ENCODE results near the gene OPCML.

The OPCML gene

GRCh38 chr11:133541720-133542095 is 9.4 kb upstream of the OPCML start:
- no peak overlapping the region for H3K27ac ChIP-seq
- H3K4me3 ChIP-seq, result no peak overlapping the region

- Histone ChIP-seq H3K4me3 (no peak overlapping the region), H3K27ac (no peak overlapping the region)
Measured at GRCh38 chr11:133541021-133541719, 8.9 kb upstream of the OPCML start.

DNA sequence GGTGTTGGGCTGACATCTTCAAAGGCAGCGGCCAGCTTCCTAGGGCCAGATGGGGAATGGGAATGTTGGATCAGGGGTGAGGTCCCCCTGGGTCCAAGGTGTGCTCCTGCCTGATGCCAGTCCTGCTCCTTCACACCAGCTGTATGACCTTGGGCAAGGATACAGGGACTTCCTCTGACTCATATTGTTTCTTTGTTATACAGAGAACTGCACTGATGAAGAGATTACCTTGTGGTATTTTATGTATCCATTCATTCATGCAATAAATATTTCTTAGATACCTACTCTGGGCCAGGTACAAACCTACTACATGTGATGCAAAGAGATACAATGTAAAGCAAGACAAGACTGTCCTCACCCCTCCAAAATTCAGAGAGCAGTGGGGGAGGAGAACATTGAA is 3.9 kb upstream of the OPCML start:
- H3K4me3 ChIP-seq, result no peak overlapping the region
- H3K27ac ChIP-seq, result no peak overlapping the region

DNA sequence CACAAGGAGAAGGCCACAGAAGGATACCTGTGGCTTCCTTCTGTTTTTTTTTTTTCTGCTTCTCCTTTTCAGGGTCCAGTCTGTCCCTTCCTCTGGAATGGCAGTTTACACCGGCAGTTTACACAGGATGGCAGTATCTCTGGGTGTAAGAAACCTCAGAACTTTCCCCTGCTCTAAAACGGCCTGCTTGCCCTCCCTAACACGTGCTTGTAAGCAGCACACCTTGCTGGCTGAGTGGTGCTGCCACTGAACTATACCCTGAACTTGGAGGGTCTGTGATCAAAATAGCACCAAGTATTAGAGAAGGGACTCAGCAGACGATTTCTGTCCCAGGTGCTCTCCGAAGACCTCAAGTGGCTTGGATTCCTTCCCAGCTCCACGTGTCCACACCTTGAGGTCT is 904 bp upstream of the OPCML start:
- Histone ChIP-seq H3K27ac (no peak overlapping the region), H3K4me3 (no peak overlapping the region)

DNA sequence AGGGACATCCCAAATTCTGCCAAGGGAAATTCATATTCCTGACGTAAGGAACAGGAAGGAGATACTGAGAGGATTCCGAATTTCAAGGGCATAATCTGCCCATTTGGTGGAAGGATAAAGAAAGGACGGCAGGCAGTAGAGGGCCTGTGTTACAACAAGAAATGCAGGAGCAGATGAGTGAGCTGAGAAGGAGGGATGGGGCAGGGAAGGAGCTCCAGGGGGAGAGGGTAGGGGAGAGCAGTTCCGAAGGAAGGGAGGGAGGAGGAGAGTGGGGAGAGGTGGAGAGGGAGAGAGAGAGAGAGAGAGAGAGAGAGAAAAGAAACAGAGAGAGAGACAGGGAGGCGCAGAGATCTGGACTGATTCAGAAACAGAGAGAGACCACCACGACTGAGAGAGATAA is 843 bp downstream of the OPCML start:
- no peak overlapping the region for H3K4me3 ChIP-seq

DNA sequence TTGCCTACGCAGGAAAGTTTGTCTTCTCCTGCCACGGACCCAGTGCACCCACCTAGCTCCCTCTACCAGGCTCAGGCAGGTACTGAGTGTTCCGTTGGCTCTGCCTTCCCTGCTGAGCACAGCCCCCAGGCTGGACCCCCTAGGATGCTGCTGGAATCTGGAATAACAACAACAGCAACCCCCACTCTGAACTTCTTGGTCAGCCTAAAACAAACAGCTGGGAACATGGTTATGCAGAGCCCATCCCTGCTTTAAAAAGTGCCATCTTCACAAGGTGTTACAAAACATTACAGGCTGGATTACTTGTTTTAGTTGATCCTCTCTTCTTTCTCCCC is 1.8 kb downstream of the OPCML start:
- H3K27ac ChIP-seq, result no peak overlapping the region
- H3K4me3 ChIP-seq, result no peak overlapping the region

More for the DNA sequence above, 843 bp downstream of the OPCML start:
- H3K27ac ChIP-seq, result no peak overlapping the region

DNA sequence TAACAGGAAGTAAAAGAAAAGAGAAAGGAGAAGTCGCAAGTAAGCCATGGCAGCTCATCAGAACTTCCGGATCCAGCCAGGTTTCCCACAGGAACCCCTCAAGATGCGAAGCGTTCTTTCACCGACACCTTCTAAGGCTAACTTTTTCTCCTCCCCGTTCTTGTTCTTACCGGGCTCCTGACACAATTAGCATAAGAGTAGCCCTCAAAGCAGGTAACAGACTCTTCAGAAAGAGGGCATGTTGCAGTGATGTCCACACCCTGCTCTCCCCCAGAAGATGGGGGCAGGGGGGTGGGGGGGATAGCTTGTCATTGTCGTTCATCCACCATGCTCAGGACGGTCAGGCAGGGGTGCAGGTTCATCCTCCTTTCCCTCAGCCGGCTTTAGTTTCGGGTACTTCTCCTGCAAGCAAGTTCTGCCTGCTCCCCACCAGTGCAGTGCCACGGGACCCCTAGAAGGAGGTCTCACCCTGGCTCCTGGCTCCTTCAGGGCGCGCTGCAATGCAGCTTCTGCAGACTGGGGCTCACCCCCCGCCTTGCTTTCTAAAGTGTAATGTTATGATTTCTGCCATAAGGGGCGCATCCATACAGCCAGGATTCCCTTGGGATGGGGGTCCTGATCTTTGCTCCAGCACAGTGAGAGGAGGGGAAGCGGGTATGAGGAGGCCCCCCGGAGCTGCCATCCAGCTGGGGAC is 2.3 kb downstream of the OPCML start:
- Histone ChIP-seq H3K4me3 (no peak overlapping the region), H3K27ac (no peak overlapping the region)

DNA sequence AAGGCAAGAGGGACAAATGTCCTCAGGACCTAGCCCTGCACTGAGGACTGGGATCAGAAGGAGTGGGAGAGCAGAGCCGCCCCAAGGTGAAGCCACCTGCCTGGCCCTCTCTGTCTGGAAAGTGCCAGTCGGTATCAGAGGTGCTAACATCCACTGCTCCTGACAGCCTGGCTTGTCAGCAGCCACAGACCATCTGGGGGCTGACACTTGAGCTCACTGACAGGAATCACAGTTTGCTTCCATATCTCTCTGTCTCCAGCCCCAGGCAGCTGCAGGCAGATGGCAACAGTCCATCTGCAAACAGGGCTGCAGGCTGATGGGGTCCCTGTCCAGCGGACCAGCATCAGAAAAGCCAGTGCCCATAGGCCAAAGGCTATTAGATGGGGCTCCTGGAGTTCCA is 5.5 kb downstream of the OPCML start:
- Histone ChIP-seq H3K27ac (no peak overlapping the region), H3K4me3 (no peak overlapping the region)

- no peak overlapping the region for H3K4me3 ChIP-seq
- no peak overlapping the region for H3K27ac ChIP-seq
Measured at GRCh38 chr11:133525976-133526375, 6.3 kb downstream of the OPCML start.

DNA sequence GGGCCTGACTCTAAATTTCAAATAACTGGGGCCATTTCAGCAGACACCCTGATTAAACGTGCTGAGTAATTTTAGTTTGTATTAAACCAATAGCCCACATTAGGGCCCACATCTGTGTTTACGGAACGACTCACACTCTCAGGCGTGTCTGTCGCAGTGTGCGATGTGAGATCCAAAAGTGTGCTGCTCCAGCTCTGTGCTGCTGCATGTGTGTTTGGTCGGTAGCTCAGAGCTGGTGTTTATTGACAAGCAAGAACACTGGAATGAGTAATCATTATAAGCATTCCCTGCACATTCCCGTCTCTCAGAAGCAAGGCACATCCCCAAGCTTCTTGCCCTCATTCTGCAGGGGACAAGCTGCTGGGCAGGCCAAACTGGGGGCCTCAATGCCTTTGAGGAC is 7.8 kb downstream of the OPCML start:
- H3K27ac ChIP-seq, result no peak overlapping the region
- H3K4me3 ChIP-seq, result no peak overlapping the region

DNA sequence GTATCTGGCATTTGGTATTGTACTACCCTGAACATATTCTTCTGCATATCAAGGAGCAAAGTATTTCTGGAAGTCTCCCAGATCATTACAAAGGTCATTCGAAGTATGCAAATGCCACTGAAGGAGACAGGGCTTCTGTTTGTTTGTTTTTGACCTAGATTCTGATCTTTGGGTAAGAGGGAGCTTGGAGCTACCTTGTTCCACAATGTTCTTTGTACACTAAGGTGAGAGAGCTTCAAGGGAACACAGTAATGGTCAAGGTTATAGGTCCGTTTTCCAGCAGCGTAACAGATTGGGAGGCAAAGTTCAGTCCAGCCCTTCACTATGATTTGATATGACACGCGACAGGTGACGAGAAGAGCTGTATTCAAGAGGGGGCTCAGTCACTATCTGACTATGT is 10.0 kb downstream of the OPCML start:
- Histone ChIP-seq H3K27ac (no peak overlapping the region), H3K4me3 (no peak overlapping the region)

GRCh38 chr11:133521502-133521901 is 10.8 kb downstream of the OPCML start:
- H3K27ac ChIP-seq, result no peak overlapping the region
- H3K4me3 ChIP-seq, result no peak overlapping the region

DNA sequence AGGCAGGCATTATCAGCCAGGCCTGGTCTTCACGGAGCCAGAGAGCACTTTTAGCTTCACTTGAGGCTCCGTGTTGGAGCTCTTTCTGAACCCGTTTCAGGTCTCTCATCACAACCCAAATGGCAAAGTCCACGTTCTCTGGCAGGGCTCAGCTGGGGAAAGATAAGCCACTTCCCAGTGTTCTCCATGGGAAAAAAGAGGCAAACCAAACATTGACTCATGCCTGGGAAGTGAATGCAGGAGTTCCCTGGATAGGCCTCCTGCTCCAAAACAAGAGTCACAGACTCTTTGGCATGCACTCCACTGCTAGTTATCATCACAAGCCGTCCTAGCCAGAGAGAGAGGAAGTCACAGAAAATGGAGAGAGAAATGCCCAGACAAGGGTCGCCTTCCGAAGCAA is 11.6 kb downstream of the OPCML start:
- Histone ChIP-seq H3K27ac (no peak overlapping the region), H3K4me3 (no peak overlapping the region)

DNA sequence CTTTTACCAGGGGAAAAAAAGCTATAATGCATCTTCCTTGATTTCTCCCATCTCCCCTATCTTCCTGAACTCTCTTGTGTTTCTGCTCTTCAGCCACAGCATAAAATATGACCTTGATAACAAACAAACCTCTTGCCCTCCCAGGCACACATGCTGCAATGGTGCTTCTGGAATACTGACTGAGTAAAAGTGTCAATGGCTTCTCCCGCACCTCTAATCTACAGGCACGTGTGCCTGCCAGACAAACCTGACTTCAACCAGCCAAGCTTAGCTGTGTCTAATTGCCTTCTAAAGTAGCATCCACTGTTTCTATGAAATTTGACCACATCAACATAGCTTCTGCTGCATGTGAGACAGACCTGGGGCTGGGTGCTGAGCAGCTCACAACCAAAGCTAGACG is 12.7 kb downstream of the OPCML start:
- Histone ChIP-seq H3K27ac (no peak overlapping the region), H3K4me3 (no peak overlapping the region)

DNA sequence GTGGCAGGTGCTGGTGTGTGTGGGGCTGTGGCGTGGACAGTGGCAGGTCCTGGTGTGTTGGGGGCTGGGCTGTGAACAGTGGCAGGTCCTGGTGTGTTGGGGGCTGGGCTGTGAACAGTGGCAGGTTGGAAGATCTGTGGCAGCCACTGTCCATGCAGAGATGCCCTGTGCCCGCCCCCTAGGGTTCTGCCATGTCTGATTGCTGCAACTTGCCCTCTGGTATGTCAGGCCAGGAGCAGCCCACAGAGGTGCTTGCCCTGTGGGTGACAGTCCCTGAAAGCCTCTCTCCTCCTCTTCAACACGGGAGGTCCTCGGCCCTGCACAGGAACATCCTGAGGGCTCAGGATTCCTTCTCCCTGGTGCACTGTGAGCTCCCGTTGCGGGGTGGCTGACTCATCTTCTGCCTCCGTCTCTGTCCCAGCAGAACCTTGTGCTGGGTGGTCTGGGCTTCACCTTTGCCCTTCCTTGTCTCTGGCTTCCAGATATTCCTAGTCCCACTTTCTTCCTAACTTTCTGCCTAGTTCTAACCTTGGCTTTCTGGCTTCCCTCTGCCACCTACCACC is 13.5 kb downstream of the OPCML start:
- no peak overlapping the region for H3K4me3 ChIP-seq
- no peak overlapping the region for H3K27ac ChIP-seq

DNA sequence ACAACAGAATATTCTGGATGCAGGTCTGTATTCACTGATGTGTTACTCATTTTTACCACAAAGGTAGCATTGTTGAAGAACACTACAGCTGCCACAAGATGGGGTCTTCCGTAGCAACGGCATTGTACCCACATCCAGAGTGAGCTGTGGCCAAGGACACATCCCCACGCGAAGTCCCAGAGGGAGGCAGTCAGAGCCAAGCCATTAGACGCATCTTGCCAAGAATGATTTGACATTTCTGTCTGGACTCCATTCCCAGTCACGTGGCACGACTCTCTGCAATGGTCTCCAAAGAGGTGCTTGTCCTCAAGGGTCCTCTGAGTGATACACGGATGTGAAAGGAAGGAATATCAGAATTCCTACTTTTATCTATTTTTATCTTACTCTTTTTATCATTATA is 15.5 kb downstream of the OPCML start:
- H3K4me3 ChIP-seq, result no peak overlapping the region
- H3K27ac ChIP-seq, result no peak overlapping the region

- H3K27ac ChIP-seq, result no peak overlapping the region
Measured at GRCh38 chr11:133515107-133515506, 17.2 kb downstream of the OPCML start.

DNA sequence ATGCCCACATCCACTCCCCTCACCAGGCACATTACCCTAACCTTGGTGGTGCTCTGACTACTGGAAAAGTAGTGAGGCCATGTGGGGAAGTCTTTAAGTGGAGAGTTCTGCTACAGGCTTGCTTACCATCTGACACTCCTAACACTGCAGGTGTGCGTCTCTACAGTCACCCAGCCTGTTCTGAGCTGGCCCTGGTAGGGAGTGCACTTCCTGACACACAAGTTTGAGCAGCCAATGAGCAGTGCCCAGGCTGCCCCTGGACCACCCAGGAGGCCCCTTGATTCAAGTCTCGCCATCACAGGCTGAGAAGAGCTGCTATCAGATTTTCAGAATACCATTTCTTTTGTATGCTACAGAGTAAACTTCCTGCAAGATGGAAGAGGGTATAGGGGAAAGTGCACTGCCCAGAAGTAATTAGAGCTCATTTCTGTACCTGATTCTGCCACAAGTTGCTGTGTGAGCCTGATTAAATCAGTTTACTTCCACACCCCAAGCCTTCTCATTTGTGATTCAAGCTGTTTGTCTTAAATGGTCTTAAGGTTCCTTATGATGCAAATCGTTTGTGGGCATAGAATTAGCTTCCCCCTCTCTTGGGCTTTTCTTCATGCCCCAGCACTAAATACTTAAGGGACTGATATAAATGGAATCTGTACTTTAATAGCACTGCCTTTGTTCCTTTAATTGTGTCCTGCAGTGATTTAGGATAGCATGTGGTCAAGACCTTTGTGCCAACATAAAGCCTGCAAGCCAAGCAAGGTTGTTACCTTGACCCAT is 22.2 kb downstream of the OPCML start:
- H3K4me3 ChIP-seq, result no peak overlapping the region
- H3K27ac ChIP-seq, result no peak overlapping the region

More at GRCh38 chr11:133515107-133515506, 17.2 kb downstream of the OPCML start:
- H3K4me3 ChIP-seq, result no peak overlapping the region

DNA sequence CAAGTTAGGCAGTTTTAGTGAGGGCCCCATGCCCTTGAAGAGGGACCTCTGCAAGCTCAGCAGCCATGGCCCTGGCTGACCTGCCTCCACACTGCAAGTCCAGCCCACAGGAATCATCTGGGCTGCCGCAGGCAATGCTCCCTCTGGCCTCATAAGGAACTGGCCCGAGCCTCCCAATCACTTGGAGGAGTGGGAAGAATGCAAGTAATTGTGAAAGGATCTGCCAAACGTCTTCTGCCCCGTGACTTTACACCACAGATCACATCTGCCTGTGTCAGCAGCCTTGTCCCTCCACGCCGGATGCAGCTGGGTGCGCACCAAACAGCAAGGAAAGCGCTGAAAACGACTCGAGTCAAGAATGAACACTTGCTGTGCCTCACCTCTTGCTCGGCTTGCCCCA is 23.8 kb downstream of the OPCML start:
- Histone ChIP-seq H3K4me3 (no peak overlapping the region), H3K27ac (no peak overlapping the region)

GRCh38 chr11:133507185-133507584 is 25.1 kb downstream of the OPCML start:
- no peak overlapping the region for H3K27ac ChIP-seq
- H3K4me3 ChIP-seq, result no peak overlapping the region

DNA sequence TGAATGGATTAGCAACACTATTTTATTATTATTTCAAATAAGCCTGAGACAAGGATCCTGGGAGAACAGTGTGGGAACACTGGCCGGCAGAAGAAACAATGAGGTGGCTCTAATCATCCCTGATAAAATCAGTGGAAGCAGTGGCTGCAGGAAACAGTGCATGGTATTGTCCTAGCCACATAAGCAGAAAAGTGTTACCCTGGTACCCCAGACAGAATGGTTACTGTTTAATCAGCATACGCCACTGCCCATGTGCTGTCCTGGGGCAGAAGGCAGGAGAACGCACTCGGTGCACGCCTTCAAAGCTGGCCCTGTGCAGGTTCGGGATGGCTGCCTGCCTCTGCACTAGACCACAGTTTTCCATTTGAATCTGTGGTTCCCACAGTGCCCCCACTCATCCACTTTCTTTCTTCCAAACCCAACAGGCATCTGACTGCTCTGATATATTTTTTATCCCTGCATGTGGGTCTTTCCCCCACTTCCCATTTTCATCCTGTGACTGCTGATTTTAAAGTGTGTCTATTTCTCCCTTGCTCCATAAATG is 25.7 kb downstream of the OPCML start:
- Histone ChIP-seq H3K4me3 (no peak overlapping the region), H3K27ac (no peak overlapping the region)

Data from skin epidermis (tissue), 12 donors.